ENCODE results near the gene ELOB. TPM values are rescaled to one million over a fixed set of nuclear protein-coding genes. Genes with fewer than 3 reads are reported as not detected.

The ELOB gene
- total RNA-seq, 2 donors from 2014 or later, result 269 to 518 TPM

DNA sequence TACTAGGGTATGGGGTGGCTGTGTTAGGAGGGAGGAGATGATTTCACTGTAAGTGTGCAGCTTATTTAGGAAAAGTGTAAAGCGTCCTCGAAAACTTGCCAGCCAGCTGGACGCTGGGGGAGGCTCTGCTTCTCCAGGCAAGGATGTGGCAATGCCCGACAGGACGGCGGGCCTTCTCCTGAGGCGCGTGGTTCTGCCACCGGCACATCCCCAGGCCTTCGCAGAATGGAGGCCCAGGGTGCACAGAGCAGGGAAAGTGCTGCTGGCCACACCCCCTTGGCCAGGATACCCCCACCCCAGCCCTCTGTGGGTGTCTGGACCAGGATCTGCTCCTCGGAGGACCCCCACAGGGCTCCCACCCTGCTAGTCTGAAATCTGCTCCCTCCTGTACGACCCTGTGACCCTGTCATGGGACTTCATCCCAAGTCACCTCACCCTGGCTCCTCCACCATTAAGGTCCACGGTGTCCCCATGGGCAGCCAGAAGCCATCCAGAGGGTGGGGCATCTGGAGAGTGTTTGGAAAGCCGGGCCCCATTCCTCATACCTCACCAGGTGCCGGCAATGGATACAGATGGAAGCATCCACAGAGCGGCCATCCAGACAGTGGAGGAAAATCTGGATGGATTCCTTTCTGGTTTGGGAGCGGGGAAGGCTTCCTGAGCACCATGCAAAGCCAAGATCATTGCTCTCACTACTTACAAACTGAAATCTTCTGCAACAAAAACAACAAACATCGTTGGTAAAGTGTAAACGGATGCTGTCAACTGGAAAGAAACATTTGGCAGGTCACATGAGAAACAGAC lies 33.9 kb downstream of the ELOB start:
- H3K4me3 ChIP-seq, result no peak overlapping the region
- ATAC-seq (ENCODE audit: insufficient number of reproducible peaks, low FRiP score, low read depth), result no peak
- no peaks in the 10 kb centered on the region for H3K36me3 ChIP-seq
- DNase-seq (ENCODE audit: low spot score), result no peak
- no peaks in the 10 kb centered on the region for H3K4me1 ChIP-seq (ENCODE audit: control insufficient read depth in 1 of 2, low read depth in 2 of 2)
- H3K9me3 ChIP-seq, result no peaks in the 10 kb centered on the region
- TF ChIP-seq, protein P1, sequence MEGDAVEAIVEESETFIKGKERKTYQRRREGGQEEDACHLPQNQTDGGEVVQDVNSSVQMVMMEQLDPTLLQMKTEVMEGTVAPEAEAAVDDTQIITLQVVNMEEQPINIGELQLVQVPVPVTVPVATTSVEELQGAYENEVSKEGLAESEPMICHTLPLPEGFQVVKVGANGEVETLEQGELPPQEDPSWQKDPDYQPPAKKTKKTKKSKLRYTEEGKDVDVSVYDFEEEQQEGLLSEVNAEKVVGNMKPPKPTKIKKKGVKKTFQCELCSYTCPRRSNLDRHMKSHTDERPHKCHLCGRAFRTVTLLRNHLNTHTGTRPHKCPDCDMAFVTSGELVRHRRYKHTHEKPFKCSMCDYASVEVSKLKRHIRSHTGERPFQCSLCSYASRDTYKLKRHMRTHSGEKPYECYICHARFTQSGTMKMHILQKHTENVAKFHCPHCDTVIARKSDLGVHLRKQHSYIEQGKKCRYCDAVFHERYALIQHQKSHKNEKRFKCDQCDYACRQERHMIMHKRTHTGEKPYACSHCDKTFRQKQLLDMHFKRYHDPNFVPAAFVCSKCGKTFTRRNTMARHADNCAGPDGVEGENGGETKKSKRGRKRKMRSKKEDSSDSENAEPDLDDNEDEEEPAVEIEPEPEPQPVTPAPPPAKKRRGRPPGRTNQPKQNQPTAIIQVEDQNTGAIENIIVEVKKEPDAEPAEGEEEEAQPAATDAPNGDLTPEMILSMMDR (IDR thresholded peaks at IDR 0.05), result no peak
- no peaks in the 10 kb centered on the region for H3K27me3 ChIP-seq (replicated peaks; ENCODE audit: insufficient read depth)
- H3K27ac ChIP-seq, result no peak overlapping the region

DNA sequence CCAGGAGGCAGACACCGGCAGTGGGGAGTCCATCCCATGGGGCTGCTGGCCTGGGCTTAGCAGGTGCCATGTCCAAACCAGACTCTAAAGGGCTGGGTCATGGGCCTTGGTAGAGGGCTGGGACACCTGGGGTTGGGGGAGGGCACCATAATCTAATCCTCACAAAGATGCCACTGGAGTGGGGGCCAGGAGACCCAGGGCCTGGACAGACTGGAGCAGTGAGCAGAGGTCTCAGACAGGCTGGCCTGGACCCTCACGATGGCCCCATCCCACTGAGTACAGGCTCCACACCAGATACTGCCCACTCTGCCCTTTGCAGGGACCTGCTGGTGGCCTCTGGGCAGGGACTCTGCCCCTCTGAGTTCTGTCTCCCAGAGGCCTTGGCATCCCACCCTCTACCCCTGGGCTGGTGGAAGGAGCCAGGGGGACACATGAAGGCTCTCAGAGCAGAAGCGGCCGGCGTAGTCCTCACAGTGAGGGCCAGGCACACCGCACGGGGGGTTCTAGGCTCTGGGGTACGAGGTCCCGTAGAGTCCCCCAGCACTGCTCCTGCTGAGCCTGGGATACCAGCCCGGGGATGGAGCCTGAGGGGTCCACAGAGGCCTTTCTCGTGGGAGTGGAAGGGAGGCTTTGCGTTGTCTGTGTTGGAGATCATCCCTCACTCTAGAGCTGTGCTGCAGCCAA lies 34.6 kb downstream of the ELOB start:
- Histone ChIP-seq H3K4me3 (no peak overlapping the region), H3K9me3 (no peaks in the 10 kb centered on the region), H3K4me1 (ENCODE audit: control insufficient read depth in 1 of 2, low read depth in 2 of 2) (no peaks in the 10 kb centered on the region), H3K27ac (no peak overlapping the region), H3K36me3 (no peaks in the 10 kb centered on the region), H3K27me3 (replicated peaks; ENCODE audit: insufficient read depth) (no peaks in the 10 kb centered on the region)
- TF ChIP-seq, protein P1 (IDR thresholded peaks at IDR 0.05), result no peak
- DNase-seq (ENCODE audit: low spot score) (no peak), ATAC-seq (ENCODE audit: insufficient number of reproducible peaks, low FRiP score, low read depth) (no peak)

DNA sequence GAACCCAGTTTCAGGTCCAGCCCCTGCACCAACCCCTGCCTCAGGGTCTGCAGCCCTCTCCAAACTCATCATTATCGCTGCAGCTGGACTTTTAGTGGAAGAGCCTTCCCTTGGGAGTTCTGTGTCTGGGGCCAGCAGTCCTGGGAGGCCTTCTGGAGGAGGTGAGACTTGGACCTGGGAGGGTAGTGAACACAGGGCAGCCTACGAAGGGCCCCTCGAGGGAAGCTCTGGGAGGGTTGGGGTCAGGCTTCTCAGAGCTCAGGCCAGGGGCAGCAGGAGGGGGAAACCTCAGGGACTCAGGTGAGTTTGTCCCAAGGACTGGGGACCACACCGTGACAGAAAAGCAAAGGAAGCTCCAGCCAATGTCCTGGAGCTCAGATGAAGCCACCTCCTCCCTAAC lies 35.9 kb downstream of the ELOB start:
- no peaks in the 10 kb centered on the region for H3K9me3 ChIP-seq
- DNase-seq (ENCODE audit: low spot score) (no peak), ATAC-seq (ENCODE audit: insufficient number of reproducible peaks, low FRiP score, low read depth) (no peak)
- no peaks in the 10 kb centered on the region for H3K27me3 ChIP-seq (replicated peaks; ENCODE audit: insufficient read depth)
- H3K36me3 ChIP-seq, result no peaks in the 10 kb centered on the region
- no peak overlapping the region for H3K27ac ChIP-seq
- H3K4me1 ChIP-seq (ENCODE audit: control insufficient read depth in 1 of 2, low read depth in 2 of 2), result no peaks in the 10 kb centered on the region
- TF ChIP-seq, protein P1 (IDR thresholded peaks at IDR 0.05), result no peak
- no peak overlapping the region for H3K4me3 ChIP-seq

DNA sequence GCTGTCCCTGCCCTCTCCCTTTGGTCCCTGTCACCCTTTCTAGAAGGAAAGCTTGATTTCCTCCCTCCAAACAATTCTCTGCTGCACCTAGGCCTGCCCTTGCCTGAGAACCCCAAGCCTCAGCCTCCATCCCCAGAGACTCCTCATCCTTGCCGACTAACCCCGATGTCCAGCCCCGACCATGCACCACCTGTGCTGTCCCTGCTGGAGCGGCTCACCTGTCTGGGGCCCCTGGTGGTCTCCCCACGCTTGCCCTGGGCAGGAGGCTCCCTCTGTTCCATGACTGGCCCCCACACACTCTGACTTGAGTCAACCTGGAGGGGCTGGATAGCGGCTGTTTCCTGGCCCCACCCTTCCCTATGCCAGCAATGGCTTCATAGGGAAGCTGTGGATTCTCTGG lies 36.6 kb downstream of the ELOB start:
- TF ChIP-seq, protein P1 (IDR thresholded peaks at IDR 0.05), result no peak
- H3K27ac ChIP-seq, result no peak overlapping the region
- ATAC-seq (ENCODE audit: insufficient number of reproducible peaks, low FRiP score, low read depth) (no peak), DNase-seq (ENCODE audit: low spot score) (no peak)
- no peaks in the 10 kb centered on the region for H3K9me3 ChIP-seq
- H3K27me3 ChIP-seq (replicated peaks; ENCODE audit: insufficient read depth), result no peaks in the 10 kb centered on the region
- no peak overlapping the region for H3K4me3 ChIP-seq
- no peaks in the 10 kb centered on the region for H3K4me1 ChIP-seq (ENCODE audit: control insufficient read depth in 1 of 2, low read depth in 2 of 2)
- no peaks in the 10 kb centered on the region for H3K36me3 ChIP-seq

DNA sequence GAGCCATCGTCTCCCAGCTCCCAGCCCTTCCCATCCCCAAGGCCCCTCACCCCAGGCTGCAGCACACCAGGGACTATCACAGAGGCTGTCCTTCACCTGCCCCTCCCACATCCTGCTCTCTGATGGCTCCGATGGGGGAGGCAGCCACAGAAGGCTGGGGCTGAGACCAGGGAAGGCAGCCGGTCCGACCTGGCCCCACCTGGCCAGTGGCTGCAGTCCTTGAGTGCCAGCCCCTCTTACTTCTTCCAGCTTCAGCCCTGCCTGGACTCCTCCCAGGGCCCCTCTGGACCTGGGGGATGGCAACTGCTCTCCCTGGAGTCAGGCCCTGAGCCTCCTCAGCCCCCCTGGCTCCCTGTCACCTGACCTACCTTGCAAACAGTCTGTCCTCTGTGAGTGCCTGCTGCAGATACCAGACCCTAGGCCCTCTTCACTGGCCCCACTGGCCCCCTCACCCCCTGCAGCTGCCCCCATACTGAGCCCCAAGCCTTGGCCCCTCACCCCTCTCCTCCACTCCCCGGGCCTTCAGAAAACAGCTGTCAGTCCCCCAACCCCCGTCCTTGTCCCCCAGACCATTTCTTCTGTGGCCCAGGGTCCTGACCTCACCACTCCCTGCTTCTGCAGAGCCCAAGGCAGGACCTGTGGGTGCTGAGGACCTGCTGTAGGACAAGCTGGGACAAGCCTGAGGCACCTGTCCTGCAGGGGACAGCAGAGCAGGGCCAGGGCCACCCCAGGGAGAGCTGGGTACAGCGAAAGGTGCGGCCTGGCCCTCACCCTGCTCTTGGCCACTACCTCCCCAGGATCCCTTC lies 37.3 kb downstream of the ELOB start:
- Histone ChIP-seq H3K27me3 (replicated peaks; ENCODE audit: insufficient read depth) (no peaks in the 10 kb centered on the region), H3K27ac (no peak overlapping the region), H3K36me3 (no peaks in the 10 kb centered on the region), H3K9me3 (no peaks in the 10 kb centered on the region), H3K4me1 (ENCODE audit: control insufficient read depth in 1 of 2, low read depth in 2 of 2) (no peaks in the 10 kb centered on the region), H3K4me3 (no peak overlapping the region)
- no peak for ATAC-seq (ENCODE audit: insufficient number of reproducible peaks, low FRiP score, low read depth)
- TF ChIP-seq, protein P1 (IDR thresholded peaks at IDR 0.05), result no peak
- no peak for DNase-seq (ENCODE audit: low spot score)
